ENCODE measurements around the gene NBEA.

DNA sequence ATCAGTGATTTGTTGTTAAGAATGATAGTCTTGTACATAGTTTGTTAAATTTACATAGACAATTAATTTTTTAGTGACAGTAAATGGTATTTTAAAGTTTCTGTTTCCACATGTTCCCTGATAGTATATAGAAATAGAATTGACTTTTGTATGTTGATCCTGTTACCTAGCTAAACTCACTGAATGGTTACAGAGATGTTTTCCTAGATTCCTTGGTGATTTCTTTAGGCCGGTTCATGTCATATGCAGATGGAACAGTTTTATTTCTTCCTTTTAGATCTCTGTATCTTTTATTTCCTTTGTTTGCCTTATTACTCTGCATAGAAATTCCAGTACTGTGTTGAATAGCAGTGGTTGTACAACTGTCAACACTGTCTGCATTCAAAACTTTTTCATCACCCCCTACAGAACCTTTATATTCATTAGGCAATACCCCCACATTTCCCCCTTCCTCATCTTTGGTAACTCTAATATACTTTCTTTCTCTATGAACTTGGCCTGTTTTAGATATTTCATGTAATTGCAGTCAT is 86.3 kb downstream of the NBEA start:
- TF ChIP-seq, protein P1, sequence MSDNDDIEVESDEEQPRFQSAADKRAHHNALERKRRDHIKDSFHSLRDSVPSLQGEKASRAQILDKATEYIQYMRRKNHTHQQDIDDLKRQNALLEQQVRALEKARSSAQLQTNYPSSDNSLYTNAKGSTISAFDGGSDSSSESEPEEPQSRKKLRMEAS (IDR thresholded peaks at IDR 0.05) = no peak
- TF ChIP-seq EP300 (IDR thresholded peaks at IDR 0.05; ENCODE audit: borderline replicate concordance) (no peak), RAD21 (IDR thresholded peaks at IDR 0.05; ENCODE audit: low read depth) (no peak), TAF1 (IDR thresholded peaks at IDR 0.05; ENCODE audit: low read depth) (no peak), CEBPB (IDR thresholded peaks at IDR 0.05) (no peak)

Measured in Ishikawa (cell line).